BLaER1 treated with 17β-estradiol and CSF1 and Interleukin-3, amounts not matched to agents 10 nM and 100 nM (cell line): Measurements from ENCODE around the gene MNT.

Source experiments
- H3K27ac ChIP-seq, 11 experiments: shearing (Covaris generic); formaldehyde crosslinking; 2 replicates each; pipeline ENCODE4 v1.8.1; 2022
- H3K27me3 ChIP-seq, 11 experiments: shearing (Covaris generic); formaldehyde crosslinking; 2 replicates each; pipeline ENCODE4 v1.8.1; 2022
- H3K36me3 ChIP-seq, 11 experiments: shearing (Covaris generic); formaldehyde crosslinking; 2 replicates each; pipeline ENCODE4 v1.8.1; 2022
- H3K4me1 ChIP-seq, 10 experiments: shearing (Covaris generic); formaldehyde crosslinking; 2 replicates each; pipeline ENCODE4 v1.8.1; 2022
- H3K4me2 ChIP-seq, 11 experiments: shearing (Covaris generic); formaldehyde crosslinking; 2 replicates each; pipeline ENCODE4 v1.8.1; 2022
- H3K4me3 ChIP-seq, 10 experiments: shearing (Covaris generic); formaldehyde crosslinking; 2 replicates each; pipeline ENCODE4 v1.8.1; 2022
- H3K9ac ChIP-seq, 11 experiments: shearing (Covaris generic); formaldehyde crosslinking; 2 replicates each; pipeline ENCODE4 v1.8.1; 2022
- H3K9me3 ChIP-seq, 11 experiments: shearing (Covaris generic); formaldehyde crosslinking; replicated peaks in 1 of 11; 2 replicates each; pipeline ENCODE4 v1.8.1; 2022
- H4K20me1 ChIP-seq, 11 experiments: shearing (Covaris generic); formaldehyde crosslinking; 2 replicates each; pipeline ENCODE4 v1.8.1; 2022
- Cebpa-rat ChIP-seq, 11 experiments: shearing (Covaris generic); IDR thresholded peaks; 2 replicates each; pipeline ENCODE4 v1.8.1; 2022

The MNT gene

GRCh38 chr17:2423271-2423670 lies 22.4 kb upstream of the MNT start:
- Histone ChIP-seq H3K36me3 (peaks cover 51 to 91% (median 74%) of the 10 kb centered on the region in 11 experiments), H4K20me1 (peaks cover 0 to 18% (median 3%) of the 10 kb centered on the region in 11 experiments; a peak in 7 of 22 replicates)

GRCh38 chr17:2421315-2422147 lies 20.7 kb upstream of the MNT start:
- Histone ChIP-seq H4K20me1 (peaks cover 0 to 28% (median 5%) of the 10 kb centered on the region in 11 experiments; a peak in 11 of 22 replicates), H3K9me3 (no peaks in the 10 kb centered on the region), H3K4me2 (no peak overlapping the region), H3K36me3 (peaks cover 52 to 94% (median 78%) of the 10 kb centered on the region in 11 experiments), H3K9ac (peak overlapping the region in 3 of 11 experiments; percentile 4 to 15 (median 4); a peak in 1 of 22 replicates), H3K4me1 (peaks cover 0 to 8% (median under 1%) of the 10 kb centered on the region in 10 experiments; a peak in 6 of 20 replicates), H3K27me3 (no peaks in the 10 kb centered on the region), H3K27ac (no peak overlapping the region), H3K4me3 (no peak overlapping the region)
- no peak for TF ChIP-seq Cebpa-rat (IDR thresholded peaks at IDR 0.05)

More at GRCh38 chr17:2423271-2423670, 22.4 kb upstream of the MNT start:
- Histone ChIP-seq H3K4me1 (peaks cover 0 to 7% (median 2%) of the 10 kb centered on the region in 10 experiments; a peak in 7 of 20 replicates), H3K9me3 (no peaks in the 10 kb centered on the region), H3K27ac (no peak overlapping the region), H3K27me3 (no peaks in the 10 kb centered on the region), H3K9ac (no peak overlapping the region), H3K4me3 (no peak overlapping the region), H3K4me2 (no peak overlapping the region)
- TF ChIP-seq Cebpa-rat (IDR thresholded peaks at IDR 0.05), result no peak

GRCh38 chr17:2420176-2420575 lies 19.3 kb upstream of the MNT start:
- no peaks in the 10 kb centered on the region for H3K27me3 ChIP-seq
- H4K20me1 ChIP-seq, result peaks cover 0 to 32% (median 8%) of the 10 kb centered on the region in 11 experiments; a peak in 11 of 22 replicates
- H3K9ac ChIP-seq, result no peak overlapping the region
- no peak overlapping the region for H3K4me3 ChIP-seq
- peaks cover 43 to 92% (median 74%) of the 10 kb centered on the region in 11 experiments for H3K36me3 ChIP-seq
- no peak for TF ChIP-seq Cebpa-rat (IDR thresholded peaks at IDR 0.05)
- peaks cover 0 to 21% (median 3%) of the 10 kb centered on the region in 10 experiments; a peak in 8 of 20 replicates for H3K4me1 ChIP-seq
- no peaks in the 10 kb centered on the region for H3K9me3 ChIP-seq
- no peak overlapping the region; a peak in 1 of 22 replicates for H3K27ac ChIP-seq
- H3K4me2 ChIP-seq, result no peak overlapping the region

GRCh38 chr17:2419486-2419885 lies 18.6 kb upstream of the MNT start:
- H3K9ac ChIP-seq, result peak overlapping the region in 2 of 11 experiments; percentile 12 to 43; a peak in 3 of 22 replicates
- no peak overlapping the region for H3K27ac ChIP-seq
- H3K4me3 ChIP-seq, result no peak overlapping the region
- H3K9me3 ChIP-seq, result no peaks in the 10 kb centered on the region
- peaks cover 0 to 32% (median 8%) of the 10 kb centered on the region in 11 experiments; a peak in 11 of 22 replicates for H4K20me1 ChIP-seq
- peaks cover 0 to 28% (median 3%) of the 10 kb centered on the region in 10 experiments; a peak in 8 of 20 replicates for H3K4me1 ChIP-seq
- peaks cover 38 to 92% (median 75%) of the 10 kb centered on the region in 11 experiments for H3K36me3 ChIP-seq
- no peak for TF ChIP-seq Cebpa-rat (IDR thresholded peaks at IDR 0.05)
- H3K4me2 ChIP-seq, result no peak overlapping the region
- no peaks in the 10 kb centered on the region for H3K27me3 ChIP-seq

GRCh38 chr17:2418572-2418971 lies 17.7 kb upstream of the MNT start:
- Histone ChIP-seq H3K36me3 (peaks cover 46 to 96% (median 81%) of the 10 kb centered on the region in 11 experiments), H3K27ac (peak overlapping the region in 1 of 11 experiments; percentile 4; a peak in 1 of 22 replicates), H3K27me3 (no peaks in the 10 kb centered on the region), H3K4me3 (no peak overlapping the region), H3K4me2 (no peak overlapping the region), H3K9me3 (no peaks in the 10 kb centered on the region), H3K9ac (peak overlapping the region in 3 of 11 experiments; percentile 9 to 36 (median 13); a peak in 4 of 22 replicates), H4K20me1 (peaks cover 0 to 32% (median 8%) of the 10 kb centered on the region in 11 experiments; a peak in 11 of 22 replicates), H3K4me1 (peaks cover 0 to 34% (median 3%) of the 10 kb centered on the region in 10 experiments; a peak in 8 of 20 replicates)
- no peak for TF ChIP-seq Cebpa-rat (IDR thresholded peaks at IDR 0.05)

- no peak for TF ChIP-seq Cebpa-rat (IDR thresholded peaks at IDR 0.05)
- Histone ChIP-seq H4K20me1 (peaks cover 0 to 23% (median 6%) of the 10 kb centered on the region in 11 experiments; a peak in 9 of 22 replicates), H3K27ac (peak overlapping the region in 4 of 11 experiments; percentile 12 to 55 (median 27); a peak in 6 of 22 replicates), H3K4me1 (peaks cover 0 to 43% (median 5%) of the 10 kb centered on the region in 10 experiments; a peak in 13 of 20 replicates), H3K9me3 (no peaks in the 10 kb centered on the region), H3K4me2 (peak overlapping the region in 2 of 11 experiments; percentile 8 to 35; a peak in 3 of 22 replicates), H3K4me3 (no peak overlapping the region), H3K36me3 (peaks cover 37 to 88% (median 64%) of the 10 kb centered on the region in 11 experiments), H3K27me3 (no peaks in the 10 kb centered on the region), H3K9ac (peak overlapping the region in 2 of 11 experiments; percentile 12 to 16; a peak in 3 of 22 replicates)
Observed at GRCh38 chr17:2416010-2416734, 15.3 kb upstream of the MNT start.

GRCh38 chr17:2415081-2415480 lies 14.2 kb upstream of the MNT start:
- Histone ChIP-seq H3K4me1 (peaks cover 0 to 43% (median 5%) of the 10 kb centered on the region in 10 experiments; a peak in 13 of 20 replicates), H4K20me1 (peaks cover 0 to 23% (median 6%) of the 10 kb centered on the region in 11 experiments; a peak in 9 of 22 replicates), H3K36me3 (peaks cover 27 to 88% (median 55%) of the 10 kb centered on the region in 11 experiments), H3K4me3 (no peak overlapping the region), H3K9me3 (no peaks in the 10 kb centered on the region), H3K4me2 (peak overlapping the region in 2 of 11 experiments; percentile 23 to 38; a peak in 2 of 22 replicates), H3K27ac (peak overlapping the region in 2 of 11 experiments; percentile 7 to 55; a peak in 1 of 22 replicates), H3K9ac (peak overlapping the region in 4 of 11 experiments; percentile 3 to 53 (median 33); a peak in 3 of 22 replicates), H3K27me3 (no peaks in the 10 kb centered on the region)
- no peak for TF ChIP-seq Cebpa-rat (IDR thresholded peaks at IDR 0.05)

- peak overlapping the region in 5 of 11 experiments; percentile 3 to 53 (median 32); a peak in 4 of 22 replicates for H3K9ac ChIP-seq
- TF ChIP-seq Cebpa-rat (IDR thresholded peaks at IDR 0.05), result no peak
- H3K4me1 ChIP-seq, result peaks cover 0 to 43% (median 5%) of the 10 kb centered on the region in 10 experiments; a peak in 13 of 20 replicates
- peaks cover 0 to 23% (median 6%) of the 10 kb centered on the region in 11 experiments; a peak in 9 of 22 replicates for H4K20me1 ChIP-seq
- peaks cover 21 to 82% (median 50%) of the 10 kb centered on the region in 11 experiments for H3K36me3 ChIP-seq
- H3K27ac ChIP-seq, result peak overlapping the region in 2 of 11 experiments; percentile 7 to 23; a peak in 2 of 22 replicates
- no peaks in the 10 kb centered on the region for H3K9me3 ChIP-seq
- no peaks in the 10 kb centered on the region for H3K27me3 ChIP-seq
- peak overlapping the region in 2 of 11 experiments; percentile 23 to 38; a peak in 5 of 22 replicates for H3K4me2 ChIP-seq
- H3K4me3 ChIP-seq, result no peak overlapping the region
Observed at GRCh38 chr17:2414446-2415064, 13.7 kb upstream of the MNT start.
